Measurements from ENCODE around the gene HPN.

DNA sequence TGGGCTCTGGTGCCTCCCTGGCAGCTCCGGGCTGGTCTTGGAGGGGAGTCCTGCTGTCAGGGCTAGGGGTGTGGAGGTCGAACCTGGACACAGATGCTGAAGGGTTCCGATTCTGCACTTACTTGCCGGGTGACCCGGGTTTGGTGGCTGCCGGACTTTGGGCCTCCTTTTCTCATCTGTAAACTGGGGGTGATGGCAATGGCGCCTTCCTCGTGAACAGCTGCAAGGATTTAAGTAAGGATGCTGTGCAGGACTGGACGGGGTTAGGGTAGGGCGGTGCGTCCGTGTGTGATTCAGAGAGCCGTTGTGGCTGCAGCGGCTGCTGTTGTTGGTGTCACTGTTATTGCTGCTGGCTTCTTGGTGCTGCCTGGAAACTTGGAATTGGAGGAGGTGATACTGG lies 2.4 kb downstream of the HPN start:
- TF ChIP-seq, protein P1, sequence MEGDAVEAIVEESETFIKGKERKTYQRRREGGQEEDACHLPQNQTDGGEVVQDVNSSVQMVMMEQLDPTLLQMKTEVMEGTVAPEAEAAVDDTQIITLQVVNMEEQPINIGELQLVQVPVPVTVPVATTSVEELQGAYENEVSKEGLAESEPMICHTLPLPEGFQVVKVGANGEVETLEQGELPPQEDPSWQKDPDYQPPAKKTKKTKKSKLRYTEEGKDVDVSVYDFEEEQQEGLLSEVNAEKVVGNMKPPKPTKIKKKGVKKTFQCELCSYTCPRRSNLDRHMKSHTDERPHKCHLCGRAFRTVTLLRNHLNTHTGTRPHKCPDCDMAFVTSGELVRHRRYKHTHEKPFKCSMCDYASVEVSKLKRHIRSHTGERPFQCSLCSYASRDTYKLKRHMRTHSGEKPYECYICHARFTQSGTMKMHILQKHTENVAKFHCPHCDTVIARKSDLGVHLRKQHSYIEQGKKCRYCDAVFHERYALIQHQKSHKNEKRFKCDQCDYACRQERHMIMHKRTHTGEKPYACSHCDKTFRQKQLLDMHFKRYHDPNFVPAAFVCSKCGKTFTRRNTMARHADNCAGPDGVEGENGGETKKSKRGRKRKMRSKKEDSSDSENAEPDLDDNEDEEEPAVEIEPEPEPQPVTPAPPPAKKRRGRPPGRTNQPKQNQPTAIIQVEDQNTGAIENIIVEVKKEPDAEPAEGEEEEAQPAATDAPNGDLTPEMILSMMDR (conservative IDR thresholded peaks at IDR 0.05; ENCODE audit: low read length): no peak
- no peak for TF ChIP-seq EZH2phosphoT487 (IDR thresholded peaks at IDR 0.05; ENCODE audit: borderline replicate concordance)

All from Loucy (cell line).